ES-I3 (cell line): ENCODE data around the gene SASH1.

Experiments
- H3K36me3 ChIP-seq: 2 replicates; pipeline ENCODE4 v1.6.1; 2013; ENCODE audit warnings: mild to moderate bottlenecking, low read length, control low read depth, moderate library complexity; ENCODE audit not compliant: insufficient read depth
- H3K4me1 ChIP-seq: 2 replicates; pipeline ENCODE4 v1.6.1; 2013; ENCODE audit warnings: mild to moderate bottlenecking, control low read depth, low read length; ENCODE audit not compliant: insufficient read depth
- H3K9ac ChIP-seq: 2 replicates; pipeline ENCODE4 v1.6.1; 2013; ENCODE audit warnings: low read depth, mild to moderate bottlenecking, low read length, moderate library complexity
- H3K9me3 ChIP-seq: 2 replicates; pipeline ENCODE4 v1.6.1; 2013; ENCODE audit warnings: mild to moderate bottlenecking, low read length, moderate library complexity; ENCODE audit not compliant: control insufficient read depth, insufficient read depth

The SASH1 gene

GRCh38 chr6:148392671-148393070 is 50.0 kb downstream of the SASH1 start:
- no peaks in the 10 kb centered on the region for H3K36me3 ChIP-seq
- no peaks in the 10 kb centered on the region for H3K4me1 ChIP-seq
- H3K9ac ChIP-seq = no peak overlapping the region
- H3K9me3 ChIP-seq = no peaks in the 10 kb centered on the region

GRCh38 chr6:148395583-148396101 is 53.0 kb downstream of the SASH1 start:
- no peaks in the 10 kb centered on the region for H3K36me3 ChIP-seq
- no peaks in the 10 kb centered on the region for H3K9me3 ChIP-seq
- H3K4me1 ChIP-seq = 0 out of 2 replicates have a peak, but pooled peaks cover 7% of the 10 kb centered on the region
- no peak overlapping the region for H3K9ac ChIP-seq

GRCh38 chr6:148396411-148396810 is 53.8 kb downstream of the SASH1 start:
- no peaks in the 10 kb centered on the region for H3K9me3 ChIP-seq
- 0 out of 2 replicates have a peak, but pooled peaks cover 7% of the 10 kb centered on the region for H3K4me1 ChIP-seq
- H3K9ac ChIP-seq = no peak overlapping the region
- no peaks in the 10 kb centered on the region for H3K36me3 ChIP-seq

GRCh38 chr6:148396926-148397325 is 54.3 kb downstream of the SASH1 start:
- H3K4me1 ChIP-seq = 0 out of 2 replicates have a peak, but pooled peaks cover 7% of the 10 kb centered on the region
- H3K9ac ChIP-seq = no peak overlapping the region

GRCh38 chr6:148398244-148398643 is 55.6 kb downstream of the SASH1 start:
- Histone ChIP-seq H3K4me1 (0 out of 2 replicates have a peak, but pooled peaks cover 7% of the 10 kb centered on the region), H3K9me3 (no peaks in the 10 kb centered on the region), H3K9ac (no peak overlapping the region), H3K36me3 (no peaks in the 10 kb centered on the region)

More at GRCh38 chr6:148396926-148397325, 54.3 kb downstream of the SASH1 start:
- Histone ChIP-seq H3K36me3 (no peaks in the 10 kb centered on the region), H3K9me3 (no peaks in the 10 kb centered on the region)

GRCh38 chr6:148398678-148399077 is 56.0 kb downstream of the SASH1 start:
- Histone ChIP-seq H3K9ac (no peak overlapping the region), H3K4me1 (0 out of 2 replicates have a peak, but pooled peaks cover 9% of the 10 kb centered on the region), H3K9me3 (no peaks in the 10 kb centered on the region), H3K36me3 (no peaks in the 10 kb centered on the region)

GRCh38 chr6:148401571-148401970 is 58.9 kb downstream of the SASH1 start:
- Histone ChIP-seq H3K9me3 (no peaks in the 10 kb centered on the region), H3K9ac (no peak overlapping the region), H3K4me1 (peaks cover 19% of the 10 kb centered on the region; the same call in 1 of the 2 replicates), H3K36me3 (no peaks in the 10 kb centered on the region)

- Histone ChIP-seq H3K9me3 (no peaks in the 10 kb centered on the region; the same call in 1 of the 2 replicates), H3K4me1 (peaks cover 17% of the 10 kb centered on the region; the same call in 1 of the 2 replicates), H3K36me3 (no peaks in the 10 kb centered on the region), H3K9ac (no peak overlapping the region)
Observed at GRCh38 chr6:148404456-148405054, 61.9 kb downstream of the SASH1 start.

- Histone ChIP-seq H3K36me3 (no peaks in the 10 kb centered on the region), H3K4me1 (peaks cover 13% of the 10 kb centered on the region; the same call in 1 of the 2 replicates), H3K9ac (no peak overlapping the region), H3K9me3 (no peaks in the 10 kb centered on the region; the same call in 1 of the 2 replicates)
Observed at GRCh38 chr6:148405894-148406293, 63.3 kb downstream of the SASH1 start.

- Histone ChIP-seq H3K36me3 (no peaks in the 10 kb centered on the region), H3K4me1 (peaks cover 13% of the 10 kb centered on the region; the same call in 1 of the 2 replicates), H3K9ac (no peak overlapping the region), H3K9me3 (no peaks in the 10 kb centered on the region; the same call in 1 of the 2 replicates)
Observed at GRCh38 chr6:148406579-148407371, 64.1 kb downstream of the SASH1 start.

- Histone ChIP-seq H3K36me3 (no peaks in the 10 kb centered on the region), H3K4me1 (peaks cover 13% of the 10 kb centered on the region; the same call in 1 of the 2 replicates), H3K9me3 (no peaks in the 10 kb centered on the region; the same call in 1 of the 2 replicates), H3K9ac (no peak overlapping the region)
Observed at GRCh38 chr6:148407372-148407771, 64.7 kb downstream of the SASH1 start.

GRCh38 chr6:148413321-148414091 is 70.9 kb downstream of the SASH1 start:
- Histone ChIP-seq H3K9ac (no peak overlapping the region), H3K36me3 (no peaks in the 10 kb centered on the region), H3K4me1 (no peaks in the 10 kb centered on the region; the same call in 1 of the 2 replicates), H3K9me3 (no peaks in the 10 kb centered on the region)

- H3K9me3 ChIP-seq = no peaks in the 10 kb centered on the region
- no peaks in the 10 kb centered on the region for H3K36me3 ChIP-seq
- no peaks in the 10 kb centered on the region; the same call in 1 of the 2 replicates for H3K4me1 ChIP-seq
- H3K9ac ChIP-seq = no peak overlapping the region
Observed at GRCh38 chr6:148414092-148414489, 71.5 kb downstream of the SASH1 start.

- Histone ChIP-seq H3K4me1 (no peaks in the 10 kb centered on the region; the same call in 1 of the 2 replicates), H3K9ac (no peak overlapping the region), H3K9me3 (no peaks in the 10 kb centered on the region), H3K36me3 (no peaks in the 10 kb centered on the region)
Observed at GRCh38 chr6:148414836-148415235, 72.2 kb downstream of the SASH1 start.
